Smooth muscle cell (in vitro differentiated cells): ENCODE results near the gene KCNJ2. TPM values are rescaled to one million over a fixed set of nuclear protein-coding genes. Genes with fewer than 3 reads are reported as not detected.

Experiments
- DNase-seq: peaks from one replicate; lab custom pipeline; 2025; ENCODE audit not compliant: unreplicated experiment; lab: John Stamatoyannopoulos, UW
- H2AFZ ChIP-seq: fragments of 200-600 bp; sonication (generic); 2 replicates; pipeline ENCODE4 v1.6.0; 2016; ENCODE audit warnings: antibody characterized with exemption, low read depth, mild to moderate bottlenecking
- H3F3A ChIP-seq: fragments of 200-600 bp; sonication (generic); 2 replicates; pipeline ENCODE4 v1.6.0; 2017; ENCODE audit warnings: antibody characterized with exemption, low read depth
- H3K27ac ChIP-seq: fragments of 200-600 bp; sonication (generic); 2 replicates; pipeline ENCODE4 v1.5.1; 2016; ENCODE audit warnings: low read depth, mild to moderate bottlenecking
- H3K27me3 ChIP-seq: fragments of 200-600 bp; sonication (generic); 2 replicates; pipeline ENCODE4 v1.6.1; 2016; ENCODE audit warnings: low read depth, mild to moderate bottlenecking
- H3K36me3 ChIP-seq: fragments of 200-600 bp; sonication (generic); 2 replicates; pipeline ENCODE4 v1.5.1; 2016; ENCODE audit warnings: low read depth
- H3K4me1 ChIP-seq: fragments of 200-600 bp; sonication (generic); 2 replicates; pipeline ENCODE4 v1.5.1; 2016; ENCODE audit warnings: low read depth
- H3K4me2 ChIP-seq: fragments of 200-600 bp; sonication (generic); 2 replicates; pipeline ENCODE4 v1.6.0; 2016; ENCODE audit warnings: mild to moderate bottlenecking
- H3K4me3 ChIP-seq: fragments of 200-600 bp; sonication (generic); 2 replicates; pipeline ENCODE4 v1.5.1; 2016; ENCODE audit warnings: mild to moderate bottlenecking
- H3K79me2 ChIP-seq: fragments of 200-600 bp; sonication (generic); 2 replicates; pipeline ENCODE4 v1.6.0; 2016; ENCODE audit warnings: low read depth, mild to moderate bottlenecking
- H3K9ac ChIP-seq: fragments of 200-600 bp; sonication (generic); 2 replicates; pipeline ENCODE4 v1.6.0; 2016; ENCODE audit warnings: low read depth
- H3K9me3 ChIP-seq: fragments of 200-600 bp; sonication (generic); replicated peaks from 2 replicates; pipeline ENCODE4 v1.5.1; 2016; ENCODE audit warnings: low read depth
- H4K20me1 ChIP-seq: fragments of 200-600 bp; sonication (generic); 2 replicates; pipeline ENCODE4 v1.6.0; 2016; ENCODE audit warnings: low read depth
- WGBS: methylation state at CpG from one replicate; pipeline ENCODE4 v1.1.7; 2016; ENCODE audit warnings: low lambda C conversion rate; 5-methylcytosine and 5-hydroxymethylcytosine counted together
- polyA plus RNA-seq: library from polyadenylated mRNA; unstranded; fragments of >200 nt; fragmentation: Nextera tagmentation; extraction: Ambion mirVana; gene quantifications from 2 replicates; pipeline ENCODE4 v1.2.1, GENCODE V29; 2016
- total RNA-seq: library from RNA; depleted of rRNA; stranded (reverse); fragments of >200 nt; gene quantifications from 2 replicates; pipeline ENCODE4 v1.2.3, GENCODE V29; 2014
- TF ChIP-seq, protein P1 (sequence below): fragments of 200-600 bp; sonication (generic); IDR thresholded peaks from 2 replicates; pipeline ENCODE4 v1.5.1; 2017; ENCODE audit warnings: borderline replicate concordance, mild to moderate bottlenecking, antibody characterized with exemption; ENCODE audit not compliant: insufficient read depth, poor library complexity, severe bottlenecking

The KCNJ2 gene
- total and polyA plus RNA-seq, 2 experiments from 2014 or later, result 0.06 to 1.8 TPM

GRCh38 chr17:70121126-70121525 is 48.2 kb upstream of the KCNJ2 start:
- H3K4me1 ChIP-seq, result no peaks in the 10 kb centered on the region
- H3K9me3 ChIP-seq, result no peaks in the 10 kb centered on the region
- 93% methylated on average over 3 of the region's 3 CpGs for WGBS
- no peaks in the 10 kb centered on the region for H3F3A ChIP-seq
- no peaks in the 10 kb centered on the region for H4K20me1 ChIP-seq
- no peaks in the 10 kb centered on the region for H3K36me3 ChIP-seq
- H3K4me2 ChIP-seq, result no peak overlapping the region
- H3K79me2 ChIP-seq, result no peaks in the 10 kb centered on the region
- H3K4me3 ChIP-seq, result no peak overlapping the region
- no peak overlapping the region for H2AFZ ChIP-seq
- TF ChIP-seq, protein P1, sequence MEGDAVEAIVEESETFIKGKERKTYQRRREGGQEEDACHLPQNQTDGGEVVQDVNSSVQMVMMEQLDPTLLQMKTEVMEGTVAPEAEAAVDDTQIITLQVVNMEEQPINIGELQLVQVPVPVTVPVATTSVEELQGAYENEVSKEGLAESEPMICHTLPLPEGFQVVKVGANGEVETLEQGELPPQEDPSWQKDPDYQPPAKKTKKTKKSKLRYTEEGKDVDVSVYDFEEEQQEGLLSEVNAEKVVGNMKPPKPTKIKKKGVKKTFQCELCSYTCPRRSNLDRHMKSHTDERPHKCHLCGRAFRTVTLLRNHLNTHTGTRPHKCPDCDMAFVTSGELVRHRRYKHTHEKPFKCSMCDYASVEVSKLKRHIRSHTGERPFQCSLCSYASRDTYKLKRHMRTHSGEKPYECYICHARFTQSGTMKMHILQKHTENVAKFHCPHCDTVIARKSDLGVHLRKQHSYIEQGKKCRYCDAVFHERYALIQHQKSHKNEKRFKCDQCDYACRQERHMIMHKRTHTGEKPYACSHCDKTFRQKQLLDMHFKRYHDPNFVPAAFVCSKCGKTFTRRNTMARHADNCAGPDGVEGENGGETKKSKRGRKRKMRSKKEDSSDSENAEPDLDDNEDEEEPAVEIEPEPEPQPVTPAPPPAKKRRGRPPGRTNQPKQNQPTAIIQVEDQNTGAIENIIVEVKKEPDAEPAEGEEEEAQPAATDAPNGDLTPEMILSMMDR, result no peak
- H3K9ac ChIP-seq, result no peak overlapping the region
- no peaks in the 10 kb centered on the region for H3K27me3 ChIP-seq
- DNase-seq, result no peak
- no peak overlapping the region for H3K27ac ChIP-seq

DNA sequence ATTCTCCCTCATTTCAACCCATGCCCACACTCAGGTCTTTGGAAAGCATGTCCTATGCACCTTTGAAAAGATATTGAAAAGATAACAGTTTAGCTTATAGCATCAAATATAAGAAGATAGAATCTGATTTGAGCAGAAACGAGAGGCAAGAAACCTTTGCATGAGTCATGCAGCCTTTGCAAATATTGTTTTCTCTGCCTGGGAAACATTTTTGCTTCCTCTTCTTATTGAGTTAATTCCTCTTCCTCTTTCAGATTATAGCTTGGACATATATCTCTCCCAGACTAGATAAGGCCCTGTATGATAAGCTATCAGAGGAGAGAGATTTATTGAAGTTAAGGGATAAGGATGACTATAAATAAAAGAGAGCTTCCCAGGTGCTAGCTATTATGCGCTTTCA is 46.1 kb upstream of the KCNJ2 start:
- TF ChIP-seq, protein P1, result no peak
- H3K4me2 ChIP-seq, result no peak overlapping the region
- H2AFZ ChIP-seq, result no peak overlapping the region
- no peaks in the 10 kb centered on the region for H3K27me3 ChIP-seq
- H3K9ac ChIP-seq, result no peak overlapping the region
- no peaks in the 10 kb centered on the region for H3K9me3 ChIP-seq
- H3K36me3 ChIP-seq, result no peaks in the 10 kb centered on the region
- H3K4me3 ChIP-seq, result no peak overlapping the region
- no peaks in the 10 kb centered on the region for H3F3A ChIP-seq
- no peaks in the 10 kb centered on the region for H3K4me1 ChIP-seq
- no peak overlapping the region for H3K27ac ChIP-seq
- 71% methylated on average over 2 of the region's 2 CpGs for WGBS
- no peak for DNase-seq
- no peaks in the 10 kb centered on the region for H3K79me2 ChIP-seq
- H4K20me1 ChIP-seq, result no peaks in the 10 kb centered on the region

DNA sequence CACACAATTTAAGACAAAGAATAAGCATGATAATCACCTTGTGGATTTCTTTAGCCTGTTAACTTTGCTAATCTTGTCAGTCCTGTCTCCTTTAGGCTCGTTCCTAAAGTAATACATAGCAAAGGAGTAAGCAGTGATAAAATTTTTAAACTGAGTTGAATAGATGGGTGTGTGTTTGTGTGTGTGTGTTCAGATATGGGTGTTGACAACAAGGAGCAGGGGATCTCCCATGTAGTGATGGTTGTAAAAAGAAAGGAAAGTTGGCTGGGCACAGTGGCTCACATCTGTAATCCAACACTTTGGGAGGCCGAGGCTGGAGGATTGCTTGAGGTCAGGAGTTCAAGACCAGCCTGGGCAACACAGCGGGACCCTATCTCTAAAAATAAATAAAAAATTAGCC is 44.6 kb upstream of the KCNJ2 start:
- no peaks in the 10 kb centered on the region for H3K4me1 ChIP-seq
- TF ChIP-seq, protein P1, result no peak
- H2AFZ ChIP-seq, result no peak overlapping the region
- DNase-seq, result no peak
- no peaks in the 10 kb centered on the region for H3K9me3 ChIP-seq
- H3K4me2 ChIP-seq, result no peak overlapping the region
- WGBS, result 89% methylated on average over 3 of the region's 3 CpGs
- H3K36me3 ChIP-seq, result no peaks in the 10 kb centered on the region
- H3K79me2 ChIP-seq, result no peaks in the 10 kb centered on the region
- no peak overlapping the region for H3K27ac ChIP-seq
- H3K4me3 ChIP-seq, result no peak overlapping the region
- no peaks in the 10 kb centered on the region for H4K20me1 ChIP-seq
- H3K9ac ChIP-seq, result no peak overlapping the region
- H3F3A ChIP-seq, result no peaks in the 10 kb centered on the region
- H3K27me3 ChIP-seq, result no peaks in the 10 kb centered on the region

GRCh38 chr17:70127221-70127873 is 42.0 kb upstream of the KCNJ2 start:
- no peaks in the 10 kb centered on the region for H4K20me1 ChIP-seq
- no peak overlapping the region for H3K4me2 ChIP-seq
- no peak overlapping the region for H2AFZ ChIP-seq
- WGBS, result 87% methylated on average over 6 of the region's 6 CpGs
- no peaks in the 10 kb centered on the region for H3K27me3 ChIP-seq
- TF ChIP-seq, protein P1, result no peak
- DNase-seq, result no peak
- no peaks in the 10 kb centered on the region for H3K9me3 ChIP-seq
- no peaks in the 10 kb centered on the region for H3F3A ChIP-seq
- H3K4me1 ChIP-seq, result peaks cover 4% of the 10 kb centered on the region
- no peak overlapping the region for H3K27ac ChIP-seq
- no peak overlapping the region for H3K9ac ChIP-seq
- H3K36me3 ChIP-seq, result no peaks in the 10 kb centered on the region
- no peak overlapping the region for H3K4me3 ChIP-seq
- no peaks in the 10 kb centered on the region for H3K79me2 ChIP-seq
